ENCODE results near the gene DPP7.
A peak's percentile ranks its signal among the peaks of the same experiment; 100 is the strongest.

DPP7 gene

DNA sequence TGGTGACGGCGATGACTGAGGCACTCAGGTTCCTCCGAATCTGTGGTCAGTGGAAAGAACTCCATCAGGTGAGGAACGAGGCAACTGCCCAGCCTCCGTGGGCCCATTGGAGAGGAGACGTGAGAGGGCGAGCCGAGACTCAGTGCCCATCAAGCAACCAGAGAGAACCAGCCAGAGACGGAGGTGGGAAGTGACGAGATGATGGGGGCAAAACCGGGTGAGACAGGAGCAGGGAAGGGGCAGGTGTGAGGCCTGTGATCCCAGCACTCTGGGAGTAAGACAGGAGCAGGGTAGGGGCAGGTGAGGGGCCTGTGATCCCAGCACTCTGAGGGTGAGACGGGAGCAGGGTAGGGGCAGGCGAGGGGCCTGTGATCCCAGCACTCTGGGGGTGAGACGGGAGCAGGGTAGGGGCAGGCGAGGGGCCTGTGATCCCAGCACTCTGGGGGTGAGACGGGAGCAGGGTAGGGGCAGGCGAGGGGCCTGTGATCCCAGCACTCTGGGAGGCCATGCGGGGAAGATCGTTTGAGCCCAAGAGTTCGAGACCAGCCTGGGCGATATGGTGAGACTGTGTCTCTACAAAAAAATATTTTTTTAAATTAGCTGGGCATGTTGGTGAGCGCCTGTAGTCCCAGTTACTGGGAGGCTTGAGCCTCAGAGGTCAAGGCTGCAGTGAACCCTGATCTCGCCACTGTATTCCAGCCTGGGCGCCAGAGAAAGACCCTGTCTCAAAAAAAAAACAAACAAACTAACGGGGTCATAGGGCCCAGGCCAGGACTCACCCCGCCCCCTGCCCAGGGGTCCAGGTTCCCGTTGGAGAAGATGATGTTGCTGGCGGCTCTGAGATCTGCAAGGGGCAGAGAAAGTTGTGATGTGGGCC, 3.4 kb downstream of the DPP7 start:
- H2BK5ac ChIP-seq (ENCODE audit: low read length): no peak overlapping the region
- no peak overlapping the region for H2BK12ac ChIP-seq (ENCODE audit: low read length)
- H3K27ac ChIP-seq (replicated peaks; ENCODE audit: low read length): no peak overlapping the region
- no peak overlapping the region for H2AK5ac ChIP-seq (ENCODE audit: low read depth, low read length)
- H2BK15ac ChIP-seq (ENCODE audit: low read length): no peak overlapping the region
- H3K36me3 ChIP-seq (replicated peaks in 1 of 2; ENCODE audit: control insufficient read depth in 2 of 2, insufficient read depth in 2 of 2, low read length in 2 of 2): peaks cover 21 to 33% of the 10 kb centered on the region in 2 donors
- no peak for DNase-seq (ENCODE audit: low spot score)
- H3K14ac ChIP-seq (ENCODE audit: low read length): no peak overlapping the region
- H3K9me3 ChIP-seq (replicated peaks in 1 of 2; ENCODE audit: control insufficient read depth in 2 of 2, insufficient read depth in 1 of 2, low read depth in 1 of 2, low read length in 2 of 2): no peaks in the 10 kb centered on the region
- peaks cover 0 to 6% of the 10 kb centered on the region in 2 donors for H3K4me1 ChIP-seq (ENCODE audit: control insufficient read depth in 2 of 2, insufficient read depth in 1 of 2, low read depth in 1 of 2, low read length in 2 of 2)
- no peak overlapping the region for H3K23ac ChIP-seq (ENCODE audit: low read depth, low read length, poor library complexity)
- no peak overlapping the region for H3K4me2 ChIP-seq (ENCODE audit: insufficient read depth, low read length, poor library complexity, severe bottlenecking)
- H2BK120ac ChIP-seq (ENCODE audit: low read depth, low read length): no peak overlapping the region
- no CpG with 5 or more reads among the region's 28 CpGs for WGBS, 2 donors (ENCODE audit: extremely low coverage in 2 of 2, insufficient read length in 2 of 2, insufficient replicate concordance in 1 of 2)
- H3K9ac ChIP-seq (ENCODE audit: low read depth, low read length, poor library complexity): peak overlapping the region; percentile 30
- H4K91ac ChIP-seq (ENCODE audit: low read depth, low read length, poor library complexity): no peak overlapping the region
- peaks cover 0 to 30% (median 5%) of the 10 kb centered on the region in 3 experiments for H3K27me3 ChIP-seq (ENCODE audit: control insufficient read depth in 3 of 3, insufficient read depth in 3 of 3, low read depth in 1 of 3, low read length in 3 of 3)
- no peaks in the 10 kb centered on the region for H3K79me1 ChIP-seq (ENCODE audit: low read depth, low read length)
- no peak overlapping the region for H3K4me3 ChIP-seq (ENCODE audit: low read length in 2 of 2)
- no peak overlapping the region for H4K8ac ChIP-seq (ENCODE audit: low read depth, low read length)
- no peak overlapping the region for H3K18ac ChIP-seq (ENCODE audit: low read length)
- H2AFZ ChIP-seq (ENCODE audit: low read length): no peak overlapping the region
- no peak overlapping the region for H3K4ac ChIP-seq (ENCODE audit: low read length)

DNA sequence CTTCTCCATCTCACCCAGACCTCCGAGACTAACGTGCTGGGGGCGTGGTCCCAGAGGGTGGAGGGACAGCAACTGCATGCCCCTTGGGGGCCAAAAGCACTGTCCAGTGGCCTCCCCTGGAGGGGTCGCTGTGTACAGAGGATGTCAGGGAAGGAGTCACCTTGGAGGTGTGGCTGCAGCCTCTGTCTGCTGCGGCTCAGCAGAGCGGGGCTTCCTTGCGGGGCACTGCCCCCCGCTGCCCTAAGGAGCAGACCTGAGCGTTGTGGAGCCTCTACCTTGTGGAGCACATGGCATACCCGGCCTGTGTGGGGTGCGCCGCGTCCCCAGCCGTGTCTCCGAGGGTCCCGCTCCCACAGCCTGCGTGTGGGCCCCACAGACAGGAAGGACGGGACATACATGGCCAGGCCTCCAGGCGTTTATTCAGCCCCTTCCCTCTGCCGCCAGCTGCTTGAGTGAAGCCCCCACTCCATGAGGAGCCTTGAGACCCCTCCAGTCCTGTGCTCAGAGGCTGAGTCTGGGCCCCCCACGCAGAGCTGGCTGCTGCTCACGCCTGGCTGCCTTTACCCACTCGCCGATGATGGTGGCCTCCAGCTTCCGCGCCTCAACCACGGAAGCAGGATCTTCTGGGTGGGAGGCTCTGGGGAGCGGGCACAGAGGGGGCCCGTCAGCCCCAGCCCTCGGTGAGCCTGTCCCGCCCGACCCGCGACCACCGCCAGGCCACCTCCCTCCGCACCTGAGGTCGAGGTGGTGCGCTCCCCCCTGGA, 4.2 kb downstream of the DPP7 start:
- Histone ChIP-seq H3K14ac (ENCODE audit: low read length) (no peak overlapping the region), H3K4me3 (ENCODE audit: low read length in 2 of 2) (no peak overlapping the region), H3K4me2 (ENCODE audit: insufficient read depth, low read length, poor library complexity, severe bottlenecking) (no peak overlapping the region), H3K9ac (ENCODE audit: low read depth, low read length, poor library complexity) (no peak overlapping the region), H2AK5ac (ENCODE audit: low read depth, low read length) (peak overlapping the region; percentile 28), H3K4ac (ENCODE audit: low read length) (no peak overlapping the region), H2BK120ac (ENCODE audit: low read depth, low read length) (no peak overlapping the region), H4K91ac (ENCODE audit: low read depth, low read length, poor library complexity) (no peak overlapping the region), H3K18ac (ENCODE audit: low read length) (no peak overlapping the region), H3K27ac (replicated peaks; ENCODE audit: low read length) (no peak overlapping the region), H4K8ac (ENCODE audit: low read depth, low read length) (no peak overlapping the region), H2AFZ (ENCODE audit: low read length) (no peak overlapping the region), H3K4me1 (ENCODE audit: control insufficient read depth in 2 of 2, insufficient read depth in 1 of 2, low read depth in 1 of 2, low read length in 2 of 2) (peaks cover 0 to 2% of the 10 kb centered on the region in 2 donors), H3K79me1 (ENCODE audit: low read depth, low read length) (no peaks in the 10 kb centered on the region), H3K23ac (ENCODE audit: low read depth, low read length, poor library complexity) (peak overlapping the region; percentile 55), H2BK12ac (ENCODE audit: low read length) (no peak overlapping the region), H2BK5ac (ENCODE audit: low read length) (peak overlapping the region; percentile 39), H3K27me3 (ENCODE audit: control insufficient read depth in 3 of 3, insufficient read depth in 3 of 3, low read depth in 1 of 3, low read length in 3 of 3) (peaks cover 0 to 23% (median 5%) of the 10 kb centered on the region in 3 experiments), H3K9me3 (replicated peaks in 1 of 2; ENCODE audit: control insufficient read depth in 2 of 2, insufficient read depth in 1 of 2, low read depth in 1 of 2, low read length in 2 of 2) (no peaks in the 10 kb centered on the region), H3K36me3 (replicated peaks in 1 of 2; ENCODE audit: control insufficient read depth in 2 of 2, insufficient read depth in 2 of 2, low read length in 2 of 2) (peaks cover 25 to 41% of the 10 kb centered on the region in 2 donors), H2BK15ac (ENCODE audit: low read length) (no peak overlapping the region)
- WGBS, 2 donors (ENCODE audit: extremely low coverage in 2 of 2, insufficient read length in 2 of 2, insufficient replicate concordance in 1 of 2): no CpG with 5 or more reads among the region's 38 CpGs
- DNase-seq (ENCODE audit: low spot score): no peak

DNA sequence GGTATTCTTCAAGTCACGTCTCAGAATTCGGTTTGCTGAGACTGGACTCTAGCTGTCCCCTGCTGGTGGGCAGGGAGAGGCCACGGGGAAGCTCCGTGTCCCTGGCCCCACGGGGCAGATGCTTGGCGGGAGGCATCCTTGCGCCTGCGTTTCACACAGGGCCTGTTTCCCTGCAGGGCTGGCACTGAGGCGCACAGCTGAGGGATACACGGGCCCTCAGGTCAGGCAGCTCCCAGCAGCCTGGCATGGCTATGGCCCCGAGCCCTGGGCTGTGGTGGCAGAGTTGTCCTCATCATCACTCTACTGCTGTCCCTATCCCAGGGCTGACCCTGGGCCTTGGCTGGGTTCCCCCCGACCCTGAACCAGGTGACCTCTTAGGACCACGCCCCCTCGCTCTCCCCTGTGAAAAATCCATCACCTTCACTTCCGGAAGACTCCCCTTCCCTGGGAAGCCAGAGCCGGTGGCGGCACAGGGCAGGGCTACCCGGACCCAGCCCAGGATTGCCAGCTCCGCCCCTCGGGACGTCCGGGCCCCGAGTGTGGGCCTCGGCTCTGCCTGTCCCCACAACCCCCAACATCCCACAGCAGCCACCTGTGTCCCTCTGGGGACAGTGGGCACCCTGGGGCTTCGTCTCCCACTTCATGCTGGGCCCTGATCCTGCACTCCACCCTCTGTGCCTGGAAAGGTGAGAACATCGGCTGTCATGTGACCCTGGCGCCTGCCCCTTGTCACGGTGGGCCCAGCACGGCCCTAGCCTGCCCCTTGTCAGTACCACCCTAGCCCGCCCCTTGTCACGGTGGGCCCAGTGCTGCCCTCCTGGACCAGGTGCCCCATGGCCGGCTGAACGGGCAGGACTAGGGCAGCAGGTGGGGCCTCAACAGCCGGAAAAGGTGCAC, 5.0 kb downstream of the DPP7 start:
- H2AFZ ChIP-seq (ENCODE audit: low read length): no peak overlapping the region
- peak overlapping the region; percentile 41 for H2BK12ac ChIP-seq (ENCODE audit: low read length)
- no peak overlapping the region for H3K4me3 ChIP-seq (ENCODE audit: low read length in 2 of 2)
- peaks cover 0 to 2% of the 10 kb centered on the region in 2 donors for H3K4me1 ChIP-seq (ENCODE audit: control insufficient read depth in 2 of 2, insufficient read depth in 1 of 2, low read depth in 1 of 2, low read length in 2 of 2)
- H2BK120ac ChIP-seq (ENCODE audit: low read depth, low read length): no peak overlapping the region
- H3K27ac ChIP-seq (replicated peaks; ENCODE audit: low read length): no peak overlapping the region
- WGBS, 2 donors (ENCODE audit: extremely low coverage in 2 of 2, insufficient read length in 2 of 2, insufficient replicate concordance in 1 of 2): no CpG with 5 or more reads among the region's 34 CpGs
- no peak for DNase-seq (ENCODE audit: low spot score)
- H3K36me3 ChIP-seq (replicated peaks in 1 of 2; ENCODE audit: control insufficient read depth in 2 of 2, insufficient read depth in 2 of 2, low read length in 2 of 2): peaks cover 29 to 49% of the 10 kb centered on the region in 2 donors
- H3K23ac ChIP-seq (ENCODE audit: low read depth, low read length, poor library complexity): peak overlapping the region; percentile 55
- H2BK5ac ChIP-seq (ENCODE audit: low read length): no peak overlapping the region
- no peak overlapping the region for H4K91ac ChIP-seq (ENCODE audit: low read depth, low read length, poor library complexity)
- H2AK5ac ChIP-seq (ENCODE audit: low read depth, low read length): no peak overlapping the region
- no peak overlapping the region for H3K9ac ChIP-seq (ENCODE audit: low read depth, low read length, poor library complexity)
- no peak overlapping the region for H4K8ac ChIP-seq (ENCODE audit: low read depth, low read length)
- H3K27me3 ChIP-seq (ENCODE audit: control insufficient read depth in 3 of 3, insufficient read depth in 3 of 3, low read depth in 1 of 3, low read length in 3 of 3): peaks cover 0 to 14% (median 2%) of the 10 kb centered on the region in 3 experiments
- H3K4ac ChIP-seq (ENCODE audit: low read length): no peak overlapping the region
- H3K9me3 ChIP-seq (replicated peaks in 1 of 2; ENCODE audit: control insufficient read depth in 2 of 2, insufficient read depth in 1 of 2, low read depth in 1 of 2, low read length in 2 of 2): no peaks in the 10 kb centered on the region
- H3K14ac ChIP-seq (ENCODE audit: low read length): no peak overlapping the region
- no peak overlapping the region for H3K4me2 ChIP-seq (ENCODE audit: insufficient read depth, low read length, poor library complexity, severe bottlenecking)
- no peak overlapping the region for H3K18ac ChIP-seq (ENCODE audit: low read length)
- no peaks in the 10 kb centered on the region for H3K79me1 ChIP-seq (ENCODE audit: low read depth, low read length)
- no peak overlapping the region for H2BK15ac ChIP-seq (ENCODE audit: low read length)
